ENCODE data around the gene NUDC.

NUDC gene

DNA sequence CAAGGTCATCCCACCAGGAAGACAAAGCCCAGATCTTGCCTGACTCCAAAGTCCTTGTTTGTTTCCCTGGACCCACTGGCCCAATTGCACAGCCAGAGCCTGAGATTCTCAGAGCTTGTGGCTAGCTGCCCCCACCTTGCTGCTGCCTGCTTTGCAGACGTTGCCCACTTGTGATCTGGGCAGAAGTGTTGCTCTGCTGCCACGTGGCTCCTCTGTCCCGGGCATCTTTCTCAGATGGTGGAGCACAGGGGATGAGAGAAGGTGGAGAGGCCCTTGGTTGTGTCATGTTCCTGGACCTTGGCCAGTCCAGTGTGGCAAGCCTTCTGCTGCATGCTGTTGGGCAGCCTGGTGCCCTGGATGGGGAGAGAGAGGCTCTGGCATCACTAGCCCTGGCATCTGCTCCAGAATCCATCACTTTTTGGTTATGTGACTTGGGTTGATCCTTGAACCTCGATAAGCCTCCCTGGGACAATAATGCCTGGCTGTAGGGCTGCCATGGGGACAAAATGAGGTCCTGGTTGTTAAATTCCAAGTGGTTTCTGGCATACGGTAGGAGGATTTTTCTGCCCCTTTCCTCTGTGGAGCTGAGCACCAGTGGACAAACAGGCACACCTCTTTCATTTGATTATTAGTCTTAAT lies 6.2 kb upstream of the NUDC start:
- TF ChIP-seq, protein P1, sequence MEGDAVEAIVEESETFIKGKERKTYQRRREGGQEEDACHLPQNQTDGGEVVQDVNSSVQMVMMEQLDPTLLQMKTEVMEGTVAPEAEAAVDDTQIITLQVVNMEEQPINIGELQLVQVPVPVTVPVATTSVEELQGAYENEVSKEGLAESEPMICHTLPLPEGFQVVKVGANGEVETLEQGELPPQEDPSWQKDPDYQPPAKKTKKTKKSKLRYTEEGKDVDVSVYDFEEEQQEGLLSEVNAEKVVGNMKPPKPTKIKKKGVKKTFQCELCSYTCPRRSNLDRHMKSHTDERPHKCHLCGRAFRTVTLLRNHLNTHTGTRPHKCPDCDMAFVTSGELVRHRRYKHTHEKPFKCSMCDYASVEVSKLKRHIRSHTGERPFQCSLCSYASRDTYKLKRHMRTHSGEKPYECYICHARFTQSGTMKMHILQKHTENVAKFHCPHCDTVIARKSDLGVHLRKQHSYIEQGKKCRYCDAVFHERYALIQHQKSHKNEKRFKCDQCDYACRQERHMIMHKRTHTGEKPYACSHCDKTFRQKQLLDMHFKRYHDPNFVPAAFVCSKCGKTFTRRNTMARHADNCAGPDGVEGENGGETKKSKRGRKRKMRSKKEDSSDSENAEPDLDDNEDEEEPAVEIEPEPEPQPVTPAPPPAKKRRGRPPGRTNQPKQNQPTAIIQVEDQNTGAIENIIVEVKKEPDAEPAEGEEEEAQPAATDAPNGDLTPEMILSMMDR (IDR thresholded peaks at IDR 0.05; ENCODE audit: control extremely low read depth, extremely low read depth, low read depth, missing control alignments), result no peak
- CTCF ChIA-PET, result interaction anchor here (1.5 kb wide), 1 partner anchor 9 kb away, joined by 3 read pairs; no protein-coding TSS in a partner anchor
- POLR2A ChIA-PET, result interaction anchor here (0.6 kb wide), 1 partner anchor 310 kb away, joined by 6 read pairs; no protein-coding TSS in a partner anchor
- no peak for DNase-seq (ENCODE audit: extremely low spot score)

DNA sequence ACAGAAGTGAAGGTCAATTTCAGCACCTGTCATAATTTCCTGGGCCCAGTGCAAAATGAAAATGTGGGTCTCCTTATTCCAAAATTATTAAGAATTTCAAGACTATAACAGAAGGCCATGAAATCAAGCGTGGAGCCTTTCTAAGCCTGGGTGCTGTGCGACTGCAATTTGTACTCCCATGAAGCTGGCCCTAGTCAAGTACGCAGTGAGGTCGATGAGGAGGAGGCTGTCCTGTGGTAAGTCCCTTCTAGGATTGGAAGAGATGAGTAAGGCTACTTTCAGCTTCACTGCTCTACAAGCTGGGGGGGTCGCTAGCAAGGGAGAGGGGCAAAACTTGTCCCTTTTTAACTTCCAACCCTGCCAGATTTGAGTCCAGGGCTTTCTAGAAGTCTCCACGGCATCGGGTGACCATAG lies 410 bp upstream of the NUDC start:
- ChIA-PET CTCF (interaction anchor here (1.4 kb wide), 1 partner anchor 14 kb away, joined by 6 read pairs; no protein-coding TSS in a partner anchor), POLR2A (interaction anchor here (0.7 to 1.5 kb wide), 3 partner anchors 21 to 47 kb away, joined by 4 to 7 read pairs (median 6); partner anchors contain the start of gene GPATCH3)
- no peak for DNase-seq (ENCODE audit: extremely low spot score)
- TF ChIP-seq, protein P1 (IDR thresholded peaks at IDR 0.05; ENCODE audit: control extremely low read depth, extremely low read depth, low read depth, missing control alignments), result no peak

DNA sequence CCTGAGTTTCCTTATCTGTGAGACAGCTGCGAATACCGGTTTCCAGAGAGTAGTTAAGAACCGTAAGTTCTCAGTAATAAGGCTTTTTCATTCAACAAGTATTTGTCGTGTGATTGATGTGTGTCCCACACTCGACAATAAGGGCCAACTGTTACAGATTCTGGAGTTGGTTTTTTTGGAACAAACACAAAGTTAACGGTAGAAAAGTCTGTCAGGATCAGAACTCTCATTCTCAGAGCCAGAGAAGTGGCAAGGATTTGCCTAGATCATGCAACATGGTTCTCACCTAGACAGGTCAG lies 837 bp downstream of the NUDC start:
- ChIA-PET CTCF (interaction anchor here (1.4 kb wide), 1 partner anchor 15 kb away, joined by 6 read pairs; no protein-coding TSS in a partner anchor), POLR2A (no interaction called here)
- no peak for DNase-seq (ENCODE audit: extremely low spot score)
- TF ChIP-seq, protein P1 (IDR thresholded peaks at IDR 0.05; ENCODE audit: control extremely low read depth, extremely low read depth, low read depth, missing control alignments), result no peak

DNA sequence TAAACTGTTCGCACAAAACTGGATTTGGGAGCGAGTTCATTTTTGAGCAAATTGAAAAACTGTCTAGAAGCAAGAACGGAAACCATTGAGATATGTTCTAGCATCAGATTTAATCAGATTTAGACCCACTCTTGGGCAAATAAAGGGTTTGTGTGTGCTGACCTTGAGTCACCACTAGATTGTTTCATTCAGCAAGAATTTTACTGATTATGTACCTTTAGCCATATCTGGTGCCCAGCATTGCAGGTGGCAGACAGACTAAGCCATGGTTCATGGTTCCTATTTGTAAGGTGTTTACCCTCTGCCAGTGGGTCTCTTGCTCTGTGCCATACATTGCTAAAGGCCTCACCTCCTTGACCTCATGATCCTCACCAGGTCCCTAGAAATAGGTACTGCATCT lies 1.4 kb downstream of the NUDC start:
- ChIA-PET POLR2A (no interaction called here), CTCF (interaction anchor here (1.1 kb wide), 1 partner anchor 20 kb away, joined by 3 read pairs; no protein-coding TSS in a partner anchor)
- TF ChIP-seq, protein P1 (IDR thresholded peaks at IDR 0.05; ENCODE audit: control extremely low read depth, extremely low read depth, low read depth, missing control alignments), result no peak
- no peak for DNase-seq (ENCODE audit: extremely low spot score)

DNA sequence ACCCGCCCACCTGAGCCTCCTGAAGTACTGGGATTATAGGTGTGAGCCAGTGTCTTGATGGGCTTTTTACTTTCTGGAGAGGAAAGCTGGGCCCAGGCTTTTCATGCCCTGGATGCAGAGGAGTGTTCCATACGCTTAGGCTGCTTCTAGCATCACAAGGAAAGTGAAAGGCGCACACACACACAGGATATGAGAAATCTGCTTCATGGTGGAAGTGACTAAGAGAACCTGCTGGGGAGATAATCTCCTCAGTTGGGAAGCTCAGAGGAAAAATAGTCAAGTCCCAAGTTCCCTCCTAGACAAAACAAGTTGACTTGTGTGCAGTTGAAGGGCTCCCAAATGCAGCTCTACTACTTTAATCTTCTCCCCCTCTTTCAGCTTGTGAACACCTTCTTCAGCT lies 2.2 kb downstream of the NUDC start:
- no peak for DNase-seq (ENCODE audit: extremely low spot score)
- CTCF ChIA-PET, result interaction anchor here (1.1 kb wide), 2 partner anchors 9 to 19 kb away, joined by 3 read pairs; partner anchors contain the start of gene NR0B2
- TF ChIP-seq, protein P1 (IDR thresholded peaks at IDR 0.05; ENCODE audit: control extremely low read depth, extremely low read depth, low read depth, missing control alignments), result no peak
- POLR2A ChIA-PET, result interaction anchor here (0.7 to 0.9 kb wide), 2 partner anchors 34 to 58 kb away, joined by 3 read pairs; partner anchors contain the start of gene GPN2

DNA sequence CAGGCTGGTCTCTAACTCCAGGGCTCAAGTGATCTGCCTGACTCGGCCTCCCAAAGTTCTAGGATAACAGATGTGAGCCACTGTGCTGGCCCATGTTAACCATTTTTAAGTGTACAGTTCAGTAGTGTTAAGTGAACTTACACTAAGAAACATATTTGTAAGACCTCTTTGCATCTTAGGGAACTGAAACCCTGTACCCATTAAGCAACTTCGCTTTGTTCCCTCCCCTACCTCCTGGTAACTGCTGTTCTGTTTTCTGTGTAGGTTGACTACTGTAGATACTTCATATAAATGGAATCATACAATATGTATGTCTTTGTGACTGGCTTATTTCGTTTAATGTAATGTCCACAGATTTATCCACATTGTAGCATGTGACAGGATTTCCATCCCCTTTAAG lies 11.0 kb downstream of the NUDC start:
- ChIA-PET CTCF (no interaction called here), POLR2A (no interaction called here)
- TF ChIP-seq, protein P1 (IDR thresholded peaks at IDR 0.05; ENCODE audit: control extremely low read depth, extremely low read depth, low read depth, missing control alignments), result no peak
- peak; percentile 71 for DNase-seq (ENCODE audit: extremely low spot score)

Measured in GM10248 (cell line).